ENCODE measurements around the gene TTC7B.
A peak's percentile ranks its signal among the peaks of the same experiment; 100 is the strongest.

The TTC7B gene

GRCh38 chr14:90520326-90520725, 295.9 kb downstream of the TTC7B start:
- Histone ChIP-seq H3K4me1 (peaks cover 18% of the 10 kb centered on the region), H3K36me3 (no peaks in the 10 kb centered on the region), H3K27me3 (no peaks in the 10 kb centered on the region), H3K4me3 (ENCODE audit: low read depth, low read length) (no peak overlapping the region), H3K9me3 (no peaks in the 10 kb centered on the region)
- TF ChIP-seq, protein P1, sequence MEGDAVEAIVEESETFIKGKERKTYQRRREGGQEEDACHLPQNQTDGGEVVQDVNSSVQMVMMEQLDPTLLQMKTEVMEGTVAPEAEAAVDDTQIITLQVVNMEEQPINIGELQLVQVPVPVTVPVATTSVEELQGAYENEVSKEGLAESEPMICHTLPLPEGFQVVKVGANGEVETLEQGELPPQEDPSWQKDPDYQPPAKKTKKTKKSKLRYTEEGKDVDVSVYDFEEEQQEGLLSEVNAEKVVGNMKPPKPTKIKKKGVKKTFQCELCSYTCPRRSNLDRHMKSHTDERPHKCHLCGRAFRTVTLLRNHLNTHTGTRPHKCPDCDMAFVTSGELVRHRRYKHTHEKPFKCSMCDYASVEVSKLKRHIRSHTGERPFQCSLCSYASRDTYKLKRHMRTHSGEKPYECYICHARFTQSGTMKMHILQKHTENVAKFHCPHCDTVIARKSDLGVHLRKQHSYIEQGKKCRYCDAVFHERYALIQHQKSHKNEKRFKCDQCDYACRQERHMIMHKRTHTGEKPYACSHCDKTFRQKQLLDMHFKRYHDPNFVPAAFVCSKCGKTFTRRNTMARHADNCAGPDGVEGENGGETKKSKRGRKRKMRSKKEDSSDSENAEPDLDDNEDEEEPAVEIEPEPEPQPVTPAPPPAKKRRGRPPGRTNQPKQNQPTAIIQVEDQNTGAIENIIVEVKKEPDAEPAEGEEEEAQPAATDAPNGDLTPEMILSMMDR (IDR thresholded peaks at IDR 0.05; ENCODE audit: low read depth, low read length), result no peak
- DNase-seq, result no peak

DNA sequence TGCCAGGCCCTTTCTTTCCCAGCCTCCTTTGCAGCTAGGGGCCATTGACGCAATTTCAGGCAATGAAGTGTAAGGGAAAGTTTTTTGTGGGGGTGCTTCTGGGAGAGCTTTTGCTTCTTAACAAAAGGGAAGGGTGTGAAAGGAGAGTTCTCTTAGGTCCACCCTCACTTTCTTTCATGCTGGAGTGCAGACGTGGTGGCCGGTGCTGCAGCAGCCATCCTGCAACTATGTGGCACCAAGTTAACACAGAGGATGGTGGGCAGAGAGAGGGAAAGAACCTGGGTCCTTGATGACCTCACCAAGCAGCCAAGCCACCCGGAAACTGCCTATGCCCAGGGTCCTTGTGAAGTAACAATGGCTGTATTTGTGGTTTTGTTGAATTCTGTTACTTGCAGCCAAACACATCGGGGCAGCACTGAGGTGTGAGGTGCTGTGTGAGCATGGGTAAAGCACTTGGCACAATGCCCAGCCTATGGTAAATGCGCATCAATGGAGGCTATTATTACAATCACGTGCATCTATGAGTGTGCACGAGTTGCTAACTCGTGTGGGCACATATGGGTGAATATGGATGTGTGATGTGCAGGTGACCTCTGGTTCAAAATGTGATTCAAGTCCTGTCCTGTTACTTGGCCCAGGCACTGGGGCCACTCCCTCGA, 296.8 kb downstream of the TTC7B start:
- H3K36me3 ChIP-seq, result no peaks in the 10 kb centered on the region
- H3K4me3 ChIP-seq (ENCODE audit: low read depth, low read length), result no peak overlapping the region
- H3K9me3 ChIP-seq, result no peaks in the 10 kb centered on the region
- H3K27me3 ChIP-seq, result no peaks in the 10 kb centered on the region
- TF ChIP-seq, protein P1 (IDR thresholded peaks at IDR 0.05; ENCODE audit: low read depth, low read length), result no peak
- no peak for DNase-seq
- H3K4me1 ChIP-seq, result peaks cover 18% of the 10 kb centered on the region

GRCh38 chr14:90518941-90519256, 297.3 kb downstream of the TTC7B start:
- TF ChIP-seq, protein P1 (IDR thresholded peaks at IDR 0.05; ENCODE audit: low read depth, low read length), result peak; percentile 55
- Histone ChIP-seq H3K4me3 (ENCODE audit: low read depth, low read length) (no peak overlapping the region), H3K4me1 (peaks cover 18% of the 10 kb centered on the region), H3K9me3 (no peaks in the 10 kb centered on the region), H3K36me3 (no peaks in the 10 kb centered on the region), H3K27me3 (no peaks in the 10 kb centered on the region)
- DNase-seq, result no peak

DNA sequence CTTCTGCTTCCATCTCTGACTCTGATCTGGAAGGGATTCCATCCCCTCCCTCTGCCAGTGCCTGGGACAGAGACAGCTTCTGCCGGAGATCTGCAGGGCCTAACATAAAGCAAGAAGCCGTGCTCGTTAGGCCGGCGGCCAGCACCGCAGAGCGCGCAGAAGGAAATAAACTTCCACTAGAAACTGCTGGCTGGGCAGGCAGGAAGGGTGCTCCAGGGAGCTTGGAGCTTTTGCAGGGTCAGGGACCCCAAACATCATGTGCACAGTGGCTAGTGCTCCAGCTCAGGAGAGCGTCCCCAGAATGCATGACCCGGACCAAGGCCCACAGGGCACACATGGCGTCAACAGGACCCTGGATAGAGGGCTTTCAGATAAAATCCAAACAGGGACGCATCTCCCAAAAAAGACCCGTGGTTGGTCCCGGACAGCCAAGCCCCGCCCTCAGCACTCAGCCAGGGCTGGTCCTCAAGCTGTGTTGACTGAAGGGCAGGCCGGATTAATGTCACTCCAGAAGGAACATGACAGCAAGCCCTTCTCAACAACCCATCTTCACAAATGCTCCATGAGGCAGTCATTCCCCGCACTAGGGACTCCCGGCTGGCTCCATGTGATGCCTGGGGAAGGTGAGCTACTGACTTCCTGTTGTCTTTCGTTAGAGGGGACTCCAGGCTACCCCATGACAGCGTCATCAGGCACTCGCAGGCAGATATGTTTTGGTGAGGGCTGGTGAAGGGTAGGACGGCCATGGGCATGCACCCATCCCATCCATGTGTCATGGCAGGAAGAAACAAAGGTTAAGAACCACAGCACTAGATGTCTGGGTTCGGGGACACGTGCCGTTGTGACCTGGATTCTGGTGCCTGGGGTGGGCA, 297.9 kb downstream of the TTC7B start:
- no peaks in the 10 kb centered on the region for H3K36me3 ChIP-seq
- peaks cover 18% of the 10 kb centered on the region for H3K4me1 ChIP-seq
- no peak for DNase-seq
- no peak overlapping the region for H3K4me3 ChIP-seq (ENCODE audit: low read depth, low read length)
- TF ChIP-seq, protein P1 (IDR thresholded peaks at IDR 0.05; ENCODE audit: low read depth, low read length), result no peak
- H3K27me3 ChIP-seq, result no peaks in the 10 kb centered on the region
- H3K9me3 ChIP-seq, result no peaks in the 10 kb centered on the region

DNA sequence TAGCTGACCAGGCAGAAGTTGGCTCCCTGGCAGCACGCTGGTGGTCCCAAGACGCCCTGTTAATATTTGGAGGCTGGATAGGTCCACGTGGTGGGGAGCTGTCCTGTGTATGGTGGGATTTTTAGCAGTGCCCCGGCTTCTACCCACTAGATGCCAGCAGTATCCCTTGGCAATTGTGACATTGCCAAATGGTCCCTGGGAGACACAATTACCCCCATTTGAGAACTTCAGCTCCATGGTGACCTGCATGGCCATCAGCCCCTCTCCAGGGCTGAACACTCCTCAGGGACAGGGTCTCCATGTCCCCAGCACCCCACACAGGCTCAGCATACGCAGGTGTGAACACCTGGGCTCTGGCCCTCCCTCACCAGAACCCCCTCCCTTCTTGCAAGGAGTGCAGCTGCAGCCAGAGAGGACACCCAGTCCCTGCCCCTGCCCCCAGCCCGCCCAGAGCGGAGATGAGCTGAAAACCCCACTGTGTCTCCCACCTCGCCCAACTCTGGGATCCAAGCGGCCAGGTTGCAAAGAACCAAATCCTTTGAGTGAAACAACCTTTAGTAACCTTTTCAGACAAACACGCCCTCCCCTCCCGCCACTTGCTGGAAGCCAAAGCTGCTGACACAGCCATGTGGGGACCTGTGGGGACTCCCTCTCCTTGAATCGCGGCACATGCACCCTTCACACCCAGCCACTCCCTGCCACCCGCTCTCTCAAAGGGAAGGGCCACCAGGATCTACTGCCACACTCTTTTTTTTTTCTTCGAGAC, 299.0 kb downstream of the TTC7B start:
- H3K27me3 ChIP-seq, result no peaks in the 10 kb centered on the region
- H3K4me3 ChIP-seq (ENCODE audit: low read depth, low read length), result no peak overlapping the region
- no peak for DNase-seq
- TF ChIP-seq, protein P1 (IDR thresholded peaks at IDR 0.05; ENCODE audit: low read depth, low read length), result no peak
- H3K4me1 ChIP-seq, result peaks cover 17% of the 10 kb centered on the region
- no peaks in the 10 kb centered on the region for H3K36me3 ChIP-seq
- H3K9me3 ChIP-seq, result no peaks in the 10 kb centered on the region

Measured in BE2C (cell line).